HG02981 (cell line): Measurements from ENCODE around the gene ACSM6.

Source experiments
- ATAC-seq: cut with Tn5 transposase; IDR thresholded peaks from one replicate; pipeline ENCODE4 v1.9.1; 2021; ENCODE audit warnings: mild to moderate bottlenecking, moderate library complexity; ENCODE audit not compliant: unreplicated experiment

Gene ACSM6

DNA sequence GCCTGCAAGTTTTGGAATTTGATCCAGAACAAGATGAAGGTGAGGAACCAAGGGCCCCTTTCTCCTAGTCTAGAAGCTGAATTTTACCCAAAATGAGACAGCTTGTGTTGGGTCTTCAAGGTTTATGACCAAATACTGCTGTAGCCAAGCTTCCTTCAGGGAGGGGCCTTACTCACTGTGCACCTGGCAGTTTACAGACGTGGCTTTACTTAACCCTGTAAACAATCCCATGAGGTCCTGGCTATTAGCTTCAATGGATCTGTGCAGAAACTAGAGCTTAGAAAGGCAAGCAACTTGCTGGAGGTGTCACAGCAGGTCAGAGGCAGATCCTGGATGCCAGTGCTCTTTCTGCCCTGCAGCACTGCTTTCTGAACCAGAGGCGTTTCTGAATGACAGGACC, 50.1 kb downstream of the ACSM6 start:
- ATAC-seq = no peak

DNA sequence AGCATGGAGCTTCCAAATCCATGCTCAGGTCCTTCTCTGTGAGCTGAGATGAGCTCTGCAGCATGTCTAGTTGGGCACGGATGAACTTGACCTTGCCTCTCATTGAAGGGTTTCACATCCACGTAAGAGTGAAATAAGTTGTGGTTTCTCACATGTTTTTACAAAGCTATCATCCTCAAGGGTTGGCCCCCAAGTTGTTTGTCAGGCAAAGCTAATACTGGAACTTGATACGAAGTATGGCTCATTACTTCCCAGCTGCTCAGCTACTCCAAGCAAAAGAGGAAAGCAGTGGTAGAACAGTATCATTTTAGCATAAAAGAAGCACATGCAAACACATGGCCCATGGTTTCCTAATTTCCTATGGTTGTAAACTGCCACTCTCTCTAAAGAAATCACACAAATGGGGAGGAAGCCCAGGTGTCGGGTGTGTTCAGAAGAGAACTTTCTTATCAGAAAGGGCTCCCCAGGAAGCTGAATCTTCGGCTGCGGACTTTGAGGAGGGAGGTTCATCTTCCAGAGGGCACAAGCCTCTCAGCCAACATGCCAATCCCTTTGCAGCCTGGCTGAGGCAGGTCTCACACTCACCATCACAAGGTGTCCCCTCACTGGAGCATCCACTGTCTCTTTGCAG, 51.5 kb downstream of the ACSM6 start:
- peak; percentile 90 for ATAC-seq

DNA sequence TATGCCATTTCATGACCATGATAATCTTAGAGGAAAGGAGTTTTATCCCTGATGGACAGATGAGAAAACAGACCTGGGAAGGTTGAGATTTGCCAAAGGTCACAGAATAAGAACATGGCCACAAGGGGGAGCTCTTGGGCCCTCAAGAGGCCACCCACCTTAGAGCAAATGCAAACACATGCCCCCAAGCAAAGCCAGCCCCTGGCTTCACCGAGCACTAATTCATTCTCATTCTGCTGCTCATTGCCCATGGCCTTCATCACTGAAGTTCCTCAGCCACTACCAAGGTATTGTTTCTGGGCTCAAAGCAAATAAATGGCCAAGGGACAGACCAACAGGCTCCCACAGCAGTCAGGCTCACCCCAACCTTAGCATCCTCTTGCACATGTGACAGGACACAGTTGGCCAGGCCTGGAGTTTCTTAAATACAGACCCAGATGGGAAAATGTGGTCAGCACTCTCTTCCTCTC, 52.6 kb downstream of the ACSM6 start:
- no peak for ATAC-seq

DNA sequence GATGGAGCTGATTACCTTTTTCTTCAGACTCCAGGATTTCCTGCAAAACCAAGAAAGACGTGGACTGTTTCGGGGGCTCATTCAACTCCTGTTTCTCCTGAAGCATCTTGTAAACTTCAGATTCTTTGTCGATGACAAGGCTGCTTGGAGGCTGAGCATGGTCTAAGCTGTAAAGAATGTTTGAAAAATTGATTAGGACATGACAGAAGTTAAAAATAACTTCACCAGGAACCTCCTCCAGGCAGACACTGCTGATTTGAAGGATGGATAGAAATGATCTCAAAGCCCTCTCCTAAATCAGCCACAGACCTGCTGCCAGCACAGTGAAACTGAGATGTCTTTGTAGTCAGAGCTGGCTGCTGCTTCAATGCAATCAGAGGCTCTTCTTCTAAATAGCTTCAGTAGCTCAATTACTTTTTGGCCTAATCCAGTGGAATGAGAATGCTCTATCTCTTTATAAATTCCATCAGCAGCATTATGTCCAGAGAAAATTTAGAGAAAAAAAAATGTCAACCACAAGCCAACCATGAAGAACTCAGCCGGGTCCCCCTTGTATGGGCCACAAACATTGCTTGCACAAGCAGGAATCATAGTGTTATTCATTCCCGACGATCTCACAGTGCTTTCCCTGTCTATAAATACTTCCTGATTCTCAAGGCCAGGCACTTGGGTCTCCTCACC, 53.3 kb downstream of the ACSM6 start:
- ATAC-seq = no peak

DNA sequence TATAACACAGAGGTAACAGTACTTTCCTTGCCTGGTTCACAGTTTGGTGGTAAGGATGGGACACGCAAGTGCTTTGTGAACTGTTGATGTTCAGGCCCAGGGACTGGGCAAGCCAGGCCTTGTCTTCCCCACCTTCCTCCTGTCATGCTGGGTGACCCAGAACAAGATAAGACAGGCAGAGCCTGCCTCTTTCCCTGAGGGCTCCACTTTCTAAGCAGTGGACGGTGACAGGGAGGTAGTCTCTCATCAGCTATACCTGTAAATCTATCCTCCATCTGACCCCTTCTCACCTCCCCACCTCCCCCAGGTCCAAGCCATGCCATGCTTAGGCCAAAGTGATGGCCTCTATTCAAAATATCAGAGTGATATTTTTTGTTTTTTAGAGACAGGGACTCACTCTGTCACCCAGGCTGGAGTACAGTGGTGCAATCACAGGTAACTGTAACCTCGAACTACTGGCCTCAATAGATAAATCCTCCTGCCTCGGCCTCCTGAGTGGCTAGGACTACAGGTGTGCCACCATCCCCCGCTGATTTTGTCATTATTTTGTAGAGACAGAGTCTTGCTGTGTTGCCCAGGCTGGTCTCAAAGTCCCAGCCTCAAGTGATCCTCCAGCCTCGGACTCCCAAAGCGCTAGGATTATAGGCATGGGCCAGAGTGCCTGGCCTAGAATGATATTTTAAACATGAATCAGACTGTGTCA, 54.0 kb downstream of the ACSM6 start:
- ATAC-seq = no peak

DNA sequence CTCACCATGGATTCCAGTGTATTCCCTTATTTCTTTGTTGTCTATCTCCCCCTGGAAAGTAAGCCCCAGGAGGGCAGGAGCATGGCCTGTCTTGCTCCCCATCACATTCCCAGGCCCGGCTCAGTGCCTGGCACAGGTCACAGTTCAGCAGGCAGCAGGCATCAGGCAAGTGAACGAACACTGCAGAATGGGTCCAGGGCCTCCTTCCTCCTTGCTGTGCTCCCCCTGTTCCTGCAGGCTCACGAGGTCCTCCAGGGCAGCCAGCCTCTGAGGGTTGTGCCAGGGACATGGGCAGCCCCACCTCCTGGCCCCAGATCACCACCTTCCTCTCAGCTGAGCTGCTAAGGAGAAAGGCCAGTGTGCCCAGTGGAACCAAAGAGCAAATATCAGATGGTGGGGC, 55.0 kb downstream of the ACSM6 start:
- no peak for ATAC-seq

DNA sequence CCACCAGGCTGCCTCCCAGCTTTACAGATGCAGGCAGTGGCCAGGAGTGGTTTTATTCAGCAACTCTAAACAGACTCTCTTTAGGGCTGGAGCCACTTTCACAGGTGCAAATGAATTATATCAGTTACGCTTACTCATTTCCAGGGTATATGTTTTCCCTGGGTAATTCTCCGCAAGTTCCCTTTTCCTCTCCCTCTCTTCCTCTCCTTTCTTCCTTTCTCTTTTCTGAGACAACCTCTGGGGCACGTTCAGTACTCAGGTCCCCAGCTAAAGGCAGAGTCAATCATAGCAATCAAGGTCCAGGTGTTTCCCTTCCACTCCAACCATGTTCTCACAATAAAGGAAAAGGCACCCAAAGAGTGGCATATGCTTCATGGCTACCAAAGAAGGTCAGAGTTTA, 55.4 kb downstream of the ACSM6 start:
- no peak for ATAC-seq

DNA sequence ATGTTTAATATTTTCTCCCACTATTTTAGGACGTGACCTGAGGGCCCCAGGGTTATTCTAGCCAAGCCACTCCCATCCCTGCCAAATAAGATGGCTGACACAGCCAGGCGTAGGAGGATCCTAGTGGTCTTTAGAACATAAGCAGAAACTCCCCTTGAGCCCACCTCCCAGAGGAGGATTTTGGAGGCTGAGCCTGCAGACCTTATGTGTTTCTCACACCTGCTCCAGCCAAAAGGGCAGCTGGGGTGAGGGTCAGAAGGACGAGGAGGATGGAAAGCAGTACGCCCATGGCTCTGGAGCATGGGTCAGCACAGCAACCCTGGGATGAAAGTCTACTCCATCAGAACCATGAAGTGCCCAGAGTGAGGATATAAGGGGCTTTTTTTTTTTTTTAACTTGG, 56.8 kb downstream of the ACSM6 start:
- no peak for ATAC-seq

DNA sequence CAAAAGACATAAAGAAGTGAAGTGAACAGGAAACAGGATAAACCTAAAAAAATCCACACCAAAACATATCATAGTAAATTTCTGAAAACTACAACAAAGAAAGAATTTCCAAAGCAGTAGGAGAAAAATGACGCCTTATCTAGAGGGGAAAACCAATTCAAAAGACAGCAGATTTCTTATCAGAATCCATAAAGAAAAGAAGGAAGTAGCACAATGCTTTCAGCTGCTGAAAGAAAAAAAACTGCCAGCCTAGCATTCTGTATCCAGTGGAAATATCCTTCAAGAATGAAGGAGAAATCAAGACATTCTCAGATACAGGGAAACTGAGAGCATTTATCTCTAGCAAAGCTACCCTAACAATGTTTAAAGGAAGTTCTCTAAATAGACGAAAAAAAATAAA, 59.0 kb downstream of the ACSM6 start:
- ATAC-seq = no peak

DNA sequence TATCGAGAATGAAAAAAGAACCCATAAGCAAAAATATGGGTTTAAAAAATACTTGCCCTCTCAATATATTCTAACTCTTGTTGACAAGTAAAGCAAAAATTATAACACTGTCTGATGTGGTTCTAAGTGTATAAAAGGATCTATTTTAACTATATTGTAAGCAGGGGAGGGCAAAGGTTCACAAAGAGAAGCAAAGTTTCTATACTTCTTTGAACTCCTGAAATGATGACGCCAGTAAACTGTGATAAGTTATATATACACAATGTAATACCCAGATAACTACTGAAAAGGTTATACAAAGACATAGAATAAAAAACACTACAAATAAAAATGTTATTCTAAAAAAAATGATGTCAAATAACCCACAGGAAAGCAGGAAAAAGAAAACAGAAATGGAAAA, 59.6 kb downstream of the ACSM6 start:
- no peak for ATAC-seq

DNA sequence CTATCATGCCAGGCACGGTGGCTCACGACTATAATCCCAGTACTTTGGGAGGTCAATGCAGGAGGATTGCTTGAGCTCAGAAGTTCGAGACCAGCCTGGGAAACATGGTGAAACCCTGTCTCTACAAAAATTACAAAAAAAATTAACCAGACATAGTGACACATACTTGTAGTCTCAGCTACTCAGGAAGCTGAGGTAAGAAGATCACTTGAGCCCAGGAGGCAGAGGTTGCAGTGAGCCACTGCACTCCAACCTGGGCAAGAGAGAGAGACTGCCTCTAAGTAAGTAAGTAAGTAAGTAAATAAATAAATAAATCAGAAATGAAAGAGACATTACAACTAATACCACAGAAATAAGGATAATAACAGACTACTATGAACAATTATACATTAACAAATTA, 60.6 kb downstream of the ACSM6 start:
- ATAC-seq = no peak

DNA sequence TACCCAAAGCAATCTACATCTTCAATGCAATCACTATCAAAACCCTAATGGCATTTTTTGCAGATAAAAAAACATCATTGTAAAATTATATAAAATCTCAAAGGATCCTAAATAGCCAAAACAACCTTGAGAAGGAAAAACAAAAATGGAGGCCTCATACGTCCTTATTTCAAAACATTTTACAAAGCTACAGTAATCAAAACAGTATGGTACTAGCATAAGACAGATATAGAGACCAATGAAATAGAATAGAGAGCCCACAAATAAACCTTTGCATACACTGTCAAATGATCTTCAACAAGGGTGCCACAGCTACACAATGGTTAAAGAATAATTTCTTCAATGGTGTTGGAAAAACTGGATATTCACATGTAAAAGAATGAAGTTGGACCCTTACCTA, 62.2 kb downstream of the ACSM6 start:
- no peak for ATAC-seq

DNA sequence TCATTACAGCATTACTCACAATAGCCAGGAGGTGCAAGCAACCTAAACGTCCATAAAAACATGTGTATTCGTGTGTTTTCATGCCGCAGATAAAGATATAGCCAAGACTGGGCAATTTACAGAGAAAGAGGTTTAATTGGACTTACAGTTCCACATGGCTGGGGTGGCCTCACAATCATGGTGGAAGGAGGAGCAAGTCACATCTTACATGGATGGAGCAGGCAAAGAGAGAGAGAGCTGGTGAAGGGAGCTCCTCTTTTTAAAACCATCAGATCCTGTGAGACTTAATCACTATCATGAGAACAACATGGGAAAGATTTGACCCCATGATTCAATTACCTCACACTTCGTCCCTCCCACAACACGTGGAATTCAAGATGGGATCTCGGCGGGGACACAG, 63.8 kb downstream of the ACSM6 start:
- ATAC-seq = no peak

DNA sequence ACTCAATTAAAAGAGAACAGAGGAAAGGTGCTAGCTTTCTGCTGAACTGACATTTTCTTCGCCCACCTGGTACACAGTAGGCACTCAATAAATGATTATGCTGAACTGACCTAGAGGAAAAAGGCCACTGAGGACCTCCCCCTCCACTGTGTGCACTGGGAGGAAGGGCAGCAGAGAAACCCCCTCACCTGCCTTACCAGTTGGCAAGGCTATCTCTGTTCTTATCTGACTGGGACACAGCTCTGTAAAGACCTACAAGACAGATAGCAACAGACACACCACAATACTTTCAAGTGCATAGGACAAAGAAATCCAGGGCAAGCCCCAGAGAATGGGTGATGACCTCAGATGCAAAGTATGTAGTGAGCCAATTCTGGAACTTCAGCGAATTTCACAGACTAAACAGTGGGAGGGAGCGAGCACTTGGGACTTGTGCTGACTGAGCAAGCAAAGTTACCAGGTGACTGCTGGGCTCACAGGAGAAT, 66.4 kb downstream of the ACSM6 start:
- peak; percentile 49 for ATAC-seq

DNA sequence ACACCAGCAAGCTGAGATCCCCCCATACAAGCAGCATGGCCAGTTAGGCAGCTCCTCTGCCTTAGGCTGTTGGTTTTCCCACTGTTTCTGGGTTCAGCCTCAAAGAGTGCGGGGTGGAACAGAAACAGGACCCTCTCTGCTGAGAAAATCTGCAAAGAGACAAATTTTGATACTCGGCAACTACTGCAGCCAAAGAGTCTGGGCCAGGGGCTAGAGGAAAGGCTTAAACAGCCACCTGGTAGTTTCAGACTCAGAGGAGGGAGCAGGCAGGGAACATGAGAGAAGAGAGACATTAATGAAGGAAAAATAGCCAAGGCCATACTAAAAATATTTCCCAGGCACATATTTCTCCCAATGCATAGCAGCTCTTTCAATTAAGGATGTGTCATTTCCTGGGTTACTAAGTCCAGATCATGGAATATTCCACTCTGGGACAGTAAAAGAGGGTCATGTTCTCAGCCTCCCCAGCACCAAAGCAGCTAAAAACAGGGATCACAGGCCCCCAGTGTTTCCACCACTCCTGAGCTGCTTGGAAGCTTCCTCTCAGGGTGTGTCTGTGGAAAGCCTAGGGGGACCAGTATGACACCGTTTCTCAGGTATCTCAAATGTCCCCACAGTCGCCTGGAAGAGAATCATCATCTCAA, 67.0 kb downstream of the ACSM6 start:
- ATAC-seq = no peak

DNA sequence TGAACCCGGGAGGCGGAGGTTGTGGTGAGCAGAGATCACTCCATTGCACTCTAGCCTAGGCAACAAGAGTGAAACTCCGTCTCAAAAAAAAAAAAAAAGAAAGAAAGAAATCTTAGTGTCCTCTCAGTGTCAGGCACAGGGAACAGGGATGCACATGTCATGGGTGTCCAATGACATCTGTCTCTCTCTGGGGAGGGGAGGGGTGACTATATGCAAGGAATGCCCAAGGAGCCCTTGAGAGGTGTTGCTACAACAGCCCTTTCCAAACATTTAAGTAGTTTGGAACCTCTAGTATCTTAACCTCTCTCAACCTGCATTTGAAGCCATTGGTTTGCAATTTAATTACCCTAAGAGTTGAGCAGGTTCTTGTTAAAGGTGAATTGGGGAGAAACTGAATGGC, 67.9 kb downstream of the ACSM6 start:
- no peak for ATAC-seq

DNA sequence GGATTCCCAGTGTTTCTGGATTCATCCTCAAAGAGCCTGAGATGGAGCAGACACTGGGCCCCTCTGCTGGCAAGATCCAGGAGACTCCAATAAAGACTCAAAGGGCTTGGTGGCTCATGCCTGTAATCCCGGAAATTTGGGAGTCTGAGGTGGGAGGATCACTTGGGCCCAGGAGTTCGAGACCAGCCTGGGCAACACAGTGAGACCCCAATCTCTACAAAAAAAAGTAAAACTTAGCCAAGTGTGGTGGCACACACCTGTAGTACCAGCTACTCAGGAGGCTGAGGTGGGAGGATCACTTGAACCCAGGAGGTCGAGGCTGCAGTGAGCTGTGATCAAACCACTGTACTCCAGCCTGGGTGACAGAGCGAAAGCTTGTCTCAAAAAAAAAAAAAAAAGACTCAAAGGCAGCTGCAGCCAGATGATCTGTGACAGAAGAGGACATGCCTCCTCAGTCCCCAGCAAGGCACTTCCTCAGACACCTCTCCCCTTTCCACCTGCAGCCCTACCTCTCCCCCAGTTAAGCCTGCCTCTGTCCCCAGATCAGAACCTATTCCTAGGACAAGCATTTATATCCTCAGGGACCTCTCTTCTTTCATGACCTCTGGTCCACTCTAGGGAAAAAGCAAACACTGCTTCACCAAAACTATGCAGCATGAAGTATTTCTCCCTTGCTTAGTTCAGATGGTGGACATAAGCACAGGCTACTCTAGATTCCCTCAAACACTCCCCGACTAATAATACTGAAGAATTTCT, 68.9 kb downstream of the ACSM6 start:
- no peak for ATAC-seq

DNA sequence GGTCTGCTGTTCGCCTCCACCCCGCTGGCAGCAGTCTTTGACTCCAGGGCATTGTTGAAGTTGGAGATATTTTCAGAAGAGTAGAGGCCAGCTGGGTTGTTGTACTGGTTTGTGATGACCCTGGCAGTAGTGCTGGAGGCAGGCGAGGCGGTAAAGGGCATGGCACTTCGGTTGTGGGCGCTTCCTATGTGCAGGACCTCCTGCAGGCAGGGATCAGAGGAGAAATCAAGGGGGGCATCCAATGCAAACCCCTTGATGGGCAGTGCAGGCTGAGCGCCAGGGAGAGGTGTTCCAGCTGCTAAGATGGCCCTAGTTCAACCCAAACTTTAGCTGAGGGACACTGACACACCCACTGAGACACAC, 69.8 kb downstream of the ACSM6 start:
- ATAC-seq = no peak

DNA sequence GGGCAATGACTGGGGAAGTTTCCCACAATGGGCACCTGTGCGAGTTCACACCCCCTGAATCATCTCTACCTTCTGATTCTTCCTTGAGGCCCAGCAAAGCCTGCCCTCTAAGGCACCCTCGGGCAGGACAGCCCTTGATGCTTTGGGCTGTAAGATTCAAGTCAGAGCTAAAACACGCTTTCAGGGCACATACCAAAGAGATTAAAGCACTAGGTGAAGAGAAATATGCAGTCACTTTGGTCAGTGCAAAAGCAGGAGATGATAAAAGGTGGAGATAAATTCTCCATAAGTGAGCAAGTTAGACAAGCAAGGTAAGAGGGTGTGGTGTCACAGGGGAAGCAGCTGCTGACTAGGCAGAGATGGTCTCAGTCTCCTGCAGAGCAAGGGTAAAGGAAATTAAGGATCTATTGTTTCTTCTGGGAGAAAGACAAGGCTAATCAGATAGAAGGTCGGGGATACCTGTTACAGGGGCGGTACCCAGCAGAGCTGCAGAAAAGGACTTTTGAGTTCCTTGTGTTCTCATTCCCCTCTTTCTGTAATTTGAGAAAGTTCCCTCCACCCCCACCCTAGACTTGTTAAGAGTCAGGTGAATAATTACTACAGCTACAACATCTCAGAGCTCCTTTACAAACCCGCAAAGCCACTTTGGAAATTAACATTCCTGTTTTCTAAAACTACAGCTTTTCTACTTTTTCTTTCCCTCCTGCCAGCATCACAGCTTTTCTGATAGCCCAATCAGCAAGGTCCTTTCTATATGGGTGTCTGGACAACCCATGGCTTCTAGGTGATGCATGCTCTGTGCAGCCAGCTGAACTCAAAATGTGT, 70.4 kb downstream of the ACSM6 start:
- no peak for ATAC-seq

DNA sequence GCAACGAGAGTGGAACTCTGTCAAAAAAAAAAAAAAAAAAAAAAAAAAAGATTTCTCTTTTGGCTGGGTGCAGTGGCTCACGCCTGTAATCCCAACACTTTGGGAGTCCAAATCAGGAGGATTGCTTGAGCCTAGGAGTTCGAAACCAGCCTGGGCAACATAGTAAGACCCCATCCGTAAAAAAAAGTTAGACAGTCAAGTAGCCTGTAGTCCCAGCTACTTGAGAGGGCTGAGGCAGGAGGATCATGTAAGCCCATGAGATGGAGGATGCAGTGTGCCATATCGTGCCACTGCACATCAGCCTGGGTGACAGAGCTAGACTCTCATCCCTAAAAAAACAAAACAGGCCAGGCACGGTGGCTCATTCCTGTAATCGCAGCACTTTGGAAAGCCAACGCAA, 71.5 kb downstream of the ACSM6 start:
- no peak for ATAC-seq
